PFSK-1 (cell line): Measurements from ENCODE around the gene FZR1.

Experiments used
- FOXP2 ChIP-seq: optimal IDR thresholded peaks from 2 replicates; pipeline ENCODE3; 2011; ENCODE audit warnings: borderline replicate concordance, control low read depth, inconsistent platforms; ENCODE audit not compliant: insufficient read depth; ENCODE audit errors: extremely low read length, extremely low read depth
- POLR2AphosphoS5 ChIP-seq: IDR thresholded peaks from 2 replicates; pipeline ENCODE4 v1.6.1; 2012; ENCODE audit warnings: low read depth, mild to moderate bottlenecking, control low read depth, low read length, moderate library complexity
- SIN3A ChIP-seq: IDR thresholded peaks from 2 replicates; pipeline ENCODE4 v1.6.1; 2012; ENCODE audit warnings: mild to moderate bottlenecking, low read length, moderate library complexity, borderline replicate concordance; ENCODE audit not compliant: insufficient read depth
- TAF1 ChIP-seq: IDR thresholded peaks from 2 replicates; pipeline ENCODE4 v1.6.1; 2012; ENCODE audit warnings: low read length, control low read depth, borderline replicate concordance; ENCODE audit not compliant: insufficient read depth
- TF ChIP-seq, protein P1 (sequence below), 2 experiments: IDR thresholded peaks; 2 replicates each; pipeline versions ENCODE4 v1.6.1 to v1.8.0; 2011 to 2012; ENCODE audit warnings: low read depth in 2 of 2, low read length in 2 of 2, control low read depth in 1 of 2, inconsistent platforms in 1 of 2, mild to moderate bottlenecking in 1 of 2, moderate library complexity in 1 of 2; ENCODE audit not compliant: insufficient read depth in 1 of 2

FZR1 gene

DNA sequence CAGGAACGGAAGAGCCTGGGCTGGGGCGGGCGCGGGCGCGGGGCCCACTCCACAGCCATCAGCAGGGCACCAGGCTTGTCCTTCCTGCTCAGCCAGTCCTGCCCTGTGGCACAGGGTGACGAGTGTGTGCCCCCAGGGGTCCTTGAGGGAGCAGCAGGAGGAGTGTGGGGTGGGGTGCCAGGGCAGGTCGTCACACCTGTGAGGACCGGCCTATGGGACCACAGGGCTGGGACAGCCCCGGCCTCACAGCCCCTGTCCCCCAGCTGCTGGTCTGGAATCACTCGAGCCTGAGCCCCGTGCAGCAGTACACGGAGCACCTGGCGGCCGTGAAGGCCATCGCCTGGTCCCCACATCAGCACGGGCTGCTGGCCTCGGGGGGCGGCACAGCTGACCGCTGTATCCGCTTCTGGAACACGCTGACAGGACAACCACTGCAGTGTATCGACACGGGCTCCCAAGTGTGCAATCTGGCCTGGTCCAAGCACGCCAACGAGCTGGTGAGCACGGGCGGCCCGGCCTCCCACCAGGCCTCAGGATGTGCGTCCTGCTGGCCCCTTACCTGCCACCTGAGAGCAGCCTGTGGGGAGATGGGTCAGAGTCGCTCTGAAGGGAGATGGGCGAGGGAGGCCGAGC lies 26.2 kb downstream of the FZR1 start:
- TF ChIP-seq, protein P1, sequence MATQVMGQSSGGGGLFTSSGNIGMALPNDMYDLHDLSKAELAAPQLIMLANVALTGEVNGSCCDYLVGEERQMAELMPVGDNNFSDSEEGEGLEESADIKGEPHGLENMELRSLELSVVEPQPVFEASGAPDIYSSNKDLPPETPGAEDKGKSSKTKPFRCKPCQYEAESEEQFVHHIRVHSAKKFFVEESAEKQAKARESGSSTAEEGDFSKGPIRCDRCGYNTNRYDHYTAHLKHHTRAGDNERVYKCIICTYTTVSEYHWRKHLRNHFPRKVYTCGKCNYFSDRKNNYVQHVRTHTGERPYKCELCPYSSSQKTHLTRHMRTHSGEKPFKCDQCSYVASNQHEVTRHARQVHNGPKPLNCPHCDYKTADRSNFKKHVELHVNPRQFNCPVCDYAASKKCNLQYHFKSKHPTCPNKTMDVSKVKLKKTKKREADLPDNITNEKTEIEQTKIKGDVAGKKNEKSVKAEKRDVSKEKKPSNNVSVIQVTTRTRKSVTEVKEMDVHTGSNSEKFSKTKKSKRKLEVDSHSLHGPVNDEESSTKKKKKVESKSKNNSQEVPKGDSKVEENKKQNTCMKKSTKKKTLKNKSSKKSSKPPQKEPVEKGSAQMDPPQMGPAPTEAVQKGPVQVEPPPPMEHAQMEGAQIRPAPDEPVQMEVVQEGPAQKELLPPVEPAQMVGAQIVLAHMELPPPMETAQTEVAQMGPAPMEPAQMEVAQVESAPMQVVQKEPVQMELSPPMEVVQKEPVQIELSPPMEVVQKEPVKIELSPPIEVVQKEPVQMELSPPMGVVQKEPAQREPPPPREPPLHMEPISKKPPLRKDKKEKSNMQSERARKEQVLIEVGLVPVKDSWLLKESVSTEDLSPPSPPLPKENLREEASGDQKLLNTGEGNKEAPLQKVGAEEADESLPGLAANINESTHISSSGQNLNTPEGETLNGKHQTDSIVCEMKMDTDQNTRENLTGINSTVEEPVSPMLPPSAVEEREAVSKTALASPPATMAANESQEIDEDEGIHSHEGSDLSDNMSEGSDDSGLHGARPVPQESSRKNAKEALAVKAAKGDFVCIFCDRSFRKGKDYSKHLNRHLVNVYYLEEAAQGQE (IDR thresholded peaks at IDR 0.05; ENCODE audit: insufficient read depth in 1 of 2, low read depth in 2 of 2, low read length in 2 of 2) = no peak
- TF ChIP-seq SIN3A (no peak), POLR2AphosphoS5 (no peak), FOXP2 (no peak), TAF1 (no peak)

DNA sequence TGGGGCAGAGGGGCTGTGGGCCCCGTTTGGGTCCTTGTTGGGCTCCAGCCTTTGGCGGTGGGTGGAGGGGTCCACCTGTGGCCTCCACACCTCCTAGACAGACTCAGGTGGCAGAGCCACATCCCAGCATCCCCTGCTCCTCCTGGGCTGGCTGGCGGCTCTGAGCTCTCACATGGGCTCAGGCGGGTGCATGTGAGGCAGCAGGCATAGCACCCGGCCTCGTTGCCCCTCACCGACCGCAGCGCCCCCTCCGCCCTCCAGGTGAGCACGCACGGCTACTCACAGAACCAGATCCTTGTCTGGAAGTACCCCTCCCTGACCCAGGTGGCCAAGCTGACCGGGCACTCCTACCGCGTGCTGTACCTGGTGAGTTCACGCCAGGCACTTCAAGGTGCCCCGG lies 26.9 kb downstream of the FZR1 start:
- TF ChIP-seq TAF1 = no peak
- no peak for TF ChIP-seq SIN3A
- TF ChIP-seq POLR2AphosphoS5 = no peak
- no peak for TF ChIP-seq FOXP2
- TF ChIP-seq, protein P1 (IDR thresholded peaks at IDR 0.05; ENCODE audit: insufficient read depth in 1 of 2, low read depth in 2 of 2, low read length in 2 of 2) = no peak

- TF ChIP-seq TAF1 = no peak
- TF ChIP-seq POLR2AphosphoS5 = no peak
- TF ChIP-seq, protein P1 (IDR thresholded peaks at IDR 0.05; ENCODE audit: insufficient read depth in 1 of 2, low read depth in 2 of 2, low read length in 2 of 2) = no peak
- TF ChIP-seq FOXP2 = no peak
- TF ChIP-seq SIN3A = no peak
These were observed 27.6 kb downstream of the FZR1 start for GRCh38 chr19:3533563-3534216.

GRCh38 chr19:3534375-3535234 lies 28.5 kb downstream of the FZR1 start:
- TF ChIP-seq TAF1 = no peak
- TF ChIP-seq POLR2AphosphoS5 = no peak
- TF ChIP-seq, protein P1 (IDR thresholded peaks at IDR 0.05; ENCODE audit: insufficient read depth in 1 of 2, low read depth in 2 of 2, low read length in 2 of 2) = no peak
- TF ChIP-seq FOXP2 = no peak
- no peak for TF ChIP-seq SIN3A
